Uterus (tissue), 4 donors: Measurements from ENCODE around the gene LRRC15. TPM values are rescaled to one million over a fixed set of nuclear protein-coding genes. Genes with fewer than 3 reads are reported as not detected.

Experiments
- DNase-seq, 2 donors: peaks; one replicate each; pipeline ENCODE4 v3.0.0-alpha.2; 2019 to 2020
- H3K27ac ChIP-seq, 2 donors: fragments of 200-600 bp; sonication (generic); 1 replicate in 1 of 2; 2 replicates in 1 of 2; pipeline ENCODE4 v1.5.1; 2016 to 2018
- H3K27me3 ChIP-seq, 2 donors: fragments of 200-600 bp; sonication (generic); one replicate each; pipeline ENCODE4 v1.5.1; 2018 to 2019; ENCODE audit warnings: control low read depth in 1 of 2
- H3K36me3 ChIP-seq, 2 donors: fragments of 200-600 bp; sonication (generic); one replicate each; pipeline ENCODE4 v1.5.1; 2019; ENCODE audit warnings: control low read depth in 1 of 2
- H3K4me1 ChIP-seq, 2 donors: fragments of 200-600 bp; sonication (generic); one replicate each; pipeline ENCODE4 v1.5.1; 2018 to 2019; ENCODE audit warnings: control low read depth in 1 of 2
- H3K4me3 ChIP-seq, 2 donors: fragments of 200-600 bp; sonication (generic); 1 replicate in 1 of 2; 2 replicates in 1 of 2; pipeline ENCODE4 v1.5.1; 2018 to 2019; ENCODE audit warnings: mild to moderate bottlenecking in 1 of 2
- H3K9me3 ChIP-seq, 2 donors: fragments of 200-600 bp; sonication (generic); one replicate each; pipeline ENCODE4 v1.5.1; 2019; ENCODE audit warnings: control low read depth in 1 of 2
- CTCF ChIP-seq, 4 experiments: fragments of 200-600 bp in 2 of 4; fragments of 450-650 bp in 2 of 4; sonication (generic) in 2 of 4; IDR thresholded peaks; one replicate each; pipeline ENCODE4 v1.5.1; 2016 to 2019; ENCODE audit warnings: antibody characterized with exemption in 4 of 4, mild to moderate bottlenecking in 2 of 4, moderate library complexity in 1 of 4
- POLR2A ChIP-seq, 2 donors: fragments of 450-650 bp; IDR thresholded peaks; one replicate each; pipeline ENCODE4 v1.6.1; 2016; ENCODE audit warnings: antibody characterized with exemption in 2 of 2, mild to moderate bottlenecking in 1 of 2, moderate library complexity in 1 of 2
- intact Hi-C: fragments of 100-400 bp; cut with DNase I; formaldehyde crosslinking; loops from one replicate; pipeline ENCODE4 v1.15.1; 2023; ENCODE audit warnings: low total_unique reads
- total RNA-seq, 4 donors: library from RNA; depleted of rRNA in 3 of 4; stranded (reverse); fragments of >200 nt in 3 of 4; gene quantifications; one replicate each; pipeline versions ENCODE4 v1.1.0 to v1.2.4, GENCODE V29; 2014 to 2023
- donor health status: DM: yes; HTN: yes; CAD: no.

The LRRC15 gene
- total RNA-seq, 4 donors from 2014 or later, result under 0.01 to 0.59 TPM; not detected in 2

GRCh38 chr3:194386648-194387047 lies 17.1 kb upstream of the LRRC15 start:
- H3K27me3 ChIP-seq, result no peaks in the 10 kb centered on the region
- H3K27ac ChIP-seq, result no peak overlapping the region
- TF ChIP-seq CTCF (IDR thresholded peaks at IDR 0.05) (no peak), POLR2A (IDR thresholded peaks at IDR 0.05) (no peak)
- H3K9me3 ChIP-seq, result no peaks in the 10 kb centered on the region
- no peaks in the 10 kb centered on the region for H3K4me1 ChIP-seq
- H3K36me3 ChIP-seq, result no peaks in the 10 kb centered on the region
- no peak for DNase-seq
- H3K4me3 ChIP-seq, result no peak overlapping the region
- intact Hi-C loops, result no loop called here

- Histone ChIP-seq H3K9me3 (no peaks in the 10 kb centered on the region), H3K27ac (no peak overlapping the region), H3K4me1 (no peaks in the 10 kb centered on the region), H3K4me3 (no peak overlapping the region), H3K36me3 (no peaks in the 10 kb centered on the region), H3K27me3 (no peaks in the 10 kb centered on the region)
- DNase-seq, result no peak
- TF ChIP-seq CTCF (IDR thresholded peaks at IDR 0.05) (no peak), POLR2A (IDR thresholded peaks at IDR 0.05) (no peak)
- intact Hi-C loops, result no loop called here
These were observed 16.5 kb upstream of the LRRC15 start for GRCh38 chr3:194386066-194386465.

- Histone ChIP-seq H3K27ac (no peak overlapping the region), H3K4me1 (no peaks in the 10 kb centered on the region), H3K4me3 (no peak overlapping the region), H3K9me3 (no peaks in the 10 kb centered on the region), H3K27me3 (no peaks in the 10 kb centered on the region), H3K36me3 (no peaks in the 10 kb centered on the region)
- intact Hi-C loops, result no loop called here
- TF ChIP-seq CTCF (IDR thresholded peaks at IDR 0.05), result no peak
- no peak for TF ChIP-seq POLR2A (IDR thresholded peaks at IDR 0.05)
- no peak for DNase-seq
These were observed 15.0 kb upstream of the LRRC15 start for GRCh38 chr3:194384569-194385001.

- Histone ChIP-seq H3K4me1 (no peaks in the 10 kb centered on the region), H3K9me3 (no peaks in the 10 kb centered on the region), H3K27me3 (no peaks in the 10 kb centered on the region), H3K36me3 (no peaks in the 10 kb centered on the region), H3K27ac (no peak overlapping the region), H3K4me3 (no peak overlapping the region)
- intact Hi-C loops, result no loop called here
- TF ChIP-seq POLR2A (IDR thresholded peaks at IDR 0.05) (no peak), CTCF (IDR thresholded peaks at IDR 0.05) (no peak)
- no peak for DNase-seq
These were observed 14.6 kb upstream of the LRRC15 start for GRCh38 chr3:194384156-194384555.

GRCh38 chr3:194383276-194383940 lies 13.9 kb upstream of the LRRC15 start:
- no peaks in the 10 kb centered on the region for H3K4me1 ChIP-seq
- H3K9me3 ChIP-seq, result no peaks in the 10 kb centered on the region
- TF ChIP-seq CTCF (IDR thresholded peaks at IDR 0.05), result no peak
- no peak for TF ChIP-seq POLR2A (IDR thresholded peaks at IDR 0.05)
- H3K4me3 ChIP-seq, result no peak overlapping the region
- H3K36me3 ChIP-seq, result no peaks in the 10 kb centered on the region
- intact Hi-C loops, result no loop called here
- DNase-seq, result no peak
- H3K27ac ChIP-seq, result no peak overlapping the region
- H3K27me3 ChIP-seq, result no peaks in the 10 kb centered on the region
